ENCODE results near the gene INKA2.

INKA2 gene

GRCh38 chr1:111739194-111739924, at the start of gene INKA2:
INKA2 (minus strand) TSS chr1:111739395; CDS start chr1:111739242, 153 bp downstream.
- peak; percentile 81 for DNase-seq (ENCODE audit: low read depth)

DNA sequence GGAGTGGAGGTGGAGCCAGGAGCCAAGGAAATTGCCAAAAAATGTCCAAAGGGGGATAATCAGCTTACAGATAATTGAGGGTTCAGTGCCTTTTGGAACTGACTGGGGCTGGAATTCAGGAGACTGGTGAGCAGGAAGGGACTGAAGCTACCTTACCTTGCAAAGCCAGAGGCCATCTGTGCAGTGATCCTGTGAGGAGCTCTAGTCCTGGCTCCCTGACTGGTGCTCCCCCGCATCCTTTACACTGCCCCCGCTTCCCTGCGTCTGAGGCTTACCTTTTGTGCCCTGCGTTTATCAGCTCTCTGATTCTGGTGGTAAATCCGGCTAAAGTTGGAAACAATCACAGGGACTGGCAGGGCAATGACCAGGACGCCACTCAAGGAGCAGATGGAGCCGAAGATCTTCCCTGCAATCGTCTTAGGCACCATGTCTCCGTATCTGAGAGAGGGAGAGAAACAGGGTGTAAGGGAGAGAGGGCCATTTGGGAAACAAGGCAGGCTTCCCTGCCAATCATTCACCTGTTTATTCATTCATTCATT, 47.5 kb upstream of the INKA2 start:
- no peak for DNase-seq (ENCODE audit: low read depth)

DNA sequence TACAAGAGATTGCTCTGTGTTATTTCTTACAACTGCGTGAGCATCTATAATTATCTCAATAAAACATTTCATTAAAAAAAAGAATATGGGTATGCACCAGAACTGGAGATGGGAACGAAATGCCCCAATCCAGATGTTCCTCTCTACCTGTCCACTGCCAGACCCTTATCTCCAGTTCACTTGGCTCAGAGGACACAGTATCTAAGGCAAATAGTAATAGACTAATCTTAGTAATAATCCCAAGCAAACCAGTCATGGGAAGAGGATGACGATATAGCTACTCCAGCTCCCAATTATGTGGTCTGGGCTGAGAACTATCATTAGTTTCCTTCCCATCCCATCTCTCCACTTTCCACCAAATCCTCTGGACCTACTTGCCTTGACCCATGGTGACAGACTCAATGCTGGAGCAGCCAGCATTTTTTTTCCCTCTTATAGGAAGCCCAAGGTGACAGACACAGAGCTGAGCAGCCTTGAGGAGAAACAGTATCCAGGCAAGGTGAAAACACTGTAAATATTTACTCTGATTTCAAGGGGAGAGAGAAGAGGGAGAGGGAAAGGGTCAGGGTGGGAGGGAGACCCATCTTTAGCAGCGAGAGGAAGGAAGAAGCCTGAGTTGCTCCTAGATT, 45.2 kb upstream of the INKA2 start:
- no peak for DNase-seq (ENCODE audit: low read depth)

GRCh38 chr1:111779546-111779945, 40.4 kb upstream of the INKA2 start:
- no peak for DNase-seq (ENCODE audit: low read depth)

DNA sequence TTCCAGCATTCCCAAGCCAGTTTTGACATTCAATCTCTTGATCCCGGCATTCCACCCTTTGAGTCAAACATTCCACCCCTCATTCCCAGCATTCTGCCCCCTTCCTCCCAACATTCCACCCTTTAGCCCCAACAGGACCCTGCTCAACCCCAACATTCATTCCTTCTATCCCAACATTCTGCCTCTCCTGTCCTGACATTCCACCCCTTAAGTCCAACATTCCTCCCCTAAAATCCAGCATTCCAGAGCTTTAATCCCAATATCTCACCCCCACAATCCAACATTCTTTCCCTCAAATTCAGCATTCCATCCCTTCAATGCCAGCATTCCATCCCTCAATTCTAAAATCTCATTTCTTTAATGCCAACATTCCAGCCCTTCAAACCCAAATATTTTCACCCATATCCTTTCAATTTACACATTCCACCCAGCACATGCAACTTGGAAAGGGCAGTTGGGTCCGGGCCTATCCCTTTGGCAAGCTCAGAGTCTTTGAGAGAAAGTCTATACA, 39.4 kb upstream of the INKA2 start:
- no peak for DNase-seq (ENCODE audit: low read depth)

DNA sequence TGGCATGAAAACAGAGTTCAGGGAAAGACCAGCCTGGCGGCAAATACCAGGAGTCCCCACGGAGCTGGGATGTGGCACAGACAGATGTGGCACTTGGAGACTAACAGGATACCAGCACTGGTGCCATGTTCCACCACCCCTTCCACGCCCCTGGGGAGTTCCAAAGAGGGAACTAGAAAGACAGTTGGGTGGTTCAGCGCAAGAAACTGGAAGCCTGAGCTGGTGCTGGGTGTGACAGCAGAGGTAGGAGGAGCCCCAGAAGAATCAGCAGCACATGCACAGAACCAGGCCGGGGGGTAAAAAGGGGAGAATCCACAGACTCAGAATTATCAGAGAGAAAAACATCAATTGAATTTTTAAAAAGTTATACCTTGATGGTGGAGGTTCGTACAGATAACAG, 38.9 kb upstream of the INKA2 start:
- DNase-seq (ENCODE audit: low read depth): no peak

DNA sequence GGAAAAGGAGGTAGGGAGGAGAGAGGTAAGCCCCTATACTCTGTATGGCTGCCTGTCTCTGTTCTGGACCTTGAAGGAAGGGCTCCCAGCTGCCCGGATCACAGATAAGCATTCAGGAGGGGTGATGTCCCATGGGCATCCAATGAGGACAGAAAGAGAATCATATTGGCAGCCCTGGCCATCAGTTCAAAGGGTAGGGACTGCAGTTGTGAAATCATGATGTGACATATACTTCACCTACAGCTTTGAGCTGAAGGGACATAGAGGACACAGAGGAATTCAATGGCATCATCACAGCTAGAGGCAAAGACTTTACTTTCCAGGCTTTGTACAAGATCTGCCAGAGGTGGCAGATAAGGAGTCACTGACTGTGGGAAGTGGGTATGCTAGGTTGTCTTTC, 38.1 kb upstream of the INKA2 start:
- no peak for DNase-seq (ENCODE audit: low read depth)

DNA sequence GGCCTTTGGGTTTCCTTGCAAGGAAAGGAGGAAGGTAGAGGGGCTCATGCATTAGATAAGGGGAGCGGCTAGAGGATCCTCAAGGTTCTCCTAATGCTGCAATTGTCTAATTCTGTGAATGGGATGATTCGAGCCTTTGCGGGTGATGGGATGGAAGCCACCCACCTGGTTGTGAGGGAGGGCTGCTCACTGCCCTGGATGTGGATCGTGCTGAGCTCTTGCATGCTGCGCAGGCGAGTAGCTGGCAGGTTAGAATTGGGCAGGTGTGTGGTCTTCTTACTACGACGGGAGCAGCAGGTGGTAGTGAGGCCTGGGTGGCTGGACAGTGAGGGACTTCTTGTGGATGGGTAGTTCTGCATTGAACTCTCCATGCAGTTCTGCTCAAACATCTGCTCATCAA, 37.7 kb upstream of the INKA2 start:
- no peak for DNase-seq (ENCODE audit: low read depth)

- no peak for DNase-seq (ENCODE audit: low read depth)
These were observed 37.2 kb upstream of the INKA2 start for GRCh38 chr1:111776391-111776790.

- DNase-seq (ENCODE audit: low read depth): no peak
These were observed 36.8 kb upstream of the INKA2 start for GRCh38 chr1:111775966-111776365.

GRCh38 chr1:111770916-111771315, 31.7 kb upstream of the INKA2 start:
- DNase-seq (ENCODE audit: low read depth): no peak

- peak; percentile 52 for DNase-seq (ENCODE audit: low read depth)
These were observed 30.4 kb upstream of the INKA2 start for GRCh38 chr1:111769517-111770146.

DNA sequence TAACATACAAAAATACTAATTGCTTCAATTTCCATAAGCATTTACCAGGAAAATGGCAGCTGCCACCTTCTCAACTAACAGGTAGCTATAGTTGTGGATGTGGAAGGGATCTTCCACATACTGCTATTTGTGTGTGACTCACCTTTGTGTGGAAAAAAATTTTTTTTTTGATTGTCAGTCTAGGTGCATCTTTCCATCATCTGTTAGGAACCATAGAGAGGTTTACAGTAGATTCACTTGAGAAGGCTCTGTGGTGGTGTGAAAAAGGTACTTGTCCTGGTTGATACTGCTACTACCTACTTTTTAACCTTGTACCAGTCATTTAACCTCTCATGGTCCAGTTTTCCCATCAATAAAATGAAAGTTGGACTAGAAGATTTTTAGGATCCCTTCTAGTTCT, 29.4 kb upstream of the INKA2 start:
- no peak for DNase-seq (ENCODE audit: low read depth)

- DNase-seq (ENCODE audit: low read depth): no peak
These were observed 28.8 kb upstream of the INKA2 start for GRCh38 chr1:111768023-111768422.

DNA sequence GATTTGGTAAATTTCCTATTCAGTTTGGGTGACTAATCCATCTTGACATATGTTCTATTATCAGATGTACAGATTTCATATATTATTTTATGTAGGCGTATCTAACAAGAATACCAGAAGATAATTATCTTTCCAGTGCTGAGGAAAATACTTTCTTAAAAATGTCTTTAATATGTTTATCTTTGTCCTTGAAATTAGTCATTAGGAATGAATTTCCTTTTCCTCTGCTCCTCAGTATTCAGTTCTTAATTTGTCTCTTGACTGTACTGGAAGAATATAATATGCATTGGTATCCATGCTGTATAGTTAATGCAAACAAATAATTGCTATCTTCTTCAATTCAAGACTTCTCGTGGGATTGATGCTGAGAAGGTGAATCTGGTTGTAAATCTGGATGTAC, 23.1 kb upstream of the INKA2 start:
- no peak for DNase-seq (ENCODE audit: low read depth)

DNA sequence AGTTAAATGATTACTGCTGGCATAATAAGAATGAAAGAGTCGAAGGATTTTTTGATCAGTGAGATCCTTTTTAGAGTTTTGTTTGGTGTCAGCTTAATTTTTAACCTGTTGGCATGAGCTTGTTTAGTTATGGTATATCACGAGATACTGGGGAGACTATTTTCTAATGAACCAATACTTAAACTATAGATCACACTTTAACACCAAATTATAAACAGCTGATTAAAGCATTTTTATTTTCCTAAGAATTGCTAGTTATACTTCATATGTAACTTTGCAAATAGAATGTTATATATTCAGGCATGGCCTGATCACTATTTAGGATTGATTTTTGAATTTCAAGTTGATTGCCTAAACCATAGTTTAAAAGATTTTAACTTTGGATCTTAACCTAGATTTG, 22.5 kb upstream of the INKA2 start:
- DNase-seq (ENCODE audit: low read depth): no peak

DNA sequence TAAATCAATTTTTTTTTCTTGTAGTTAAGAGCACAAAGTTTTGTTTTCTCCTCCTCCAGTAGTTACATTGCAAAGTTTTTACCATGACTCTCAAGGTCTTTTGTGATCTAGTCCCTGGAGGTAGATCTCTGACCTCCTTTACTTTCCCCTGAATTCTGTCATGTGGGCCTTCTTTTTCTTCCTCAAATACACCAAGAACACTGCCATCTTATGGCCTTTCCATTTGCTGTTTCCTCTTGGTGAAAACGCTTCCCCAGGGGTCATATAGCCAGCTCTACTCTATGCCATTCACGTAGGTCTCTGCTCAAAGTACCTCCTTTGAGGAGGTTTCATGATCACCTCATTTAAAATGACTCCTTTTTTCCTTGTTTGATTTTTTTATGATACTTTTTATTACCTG, 19.2 kb upstream of the INKA2 start:
- DNase-seq (ENCODE audit: low read depth): no peak

GRCh38 chr1:111756124-111756513, 16.9 kb upstream of the INKA2 start:
- DNase-seq (ENCODE audit: low read depth): no peak

- DNase-seq (ENCODE audit: low read depth): peak; percentile 96
These were observed 16.3 kb upstream of the INKA2 start, which contains the start of gene DDX20 for GRCh38 chr1:111755331-111756123. DDX20 (plus strand) TSS chr1:111755901; CDS start chr1:111755925, 24 bp downstream.

- no peak for DNase-seq (ENCODE audit: low read depth)
These were observed 15.8 kb upstream of the INKA2 start for GRCh38 chr1:111754984-111755330.

DNA sequence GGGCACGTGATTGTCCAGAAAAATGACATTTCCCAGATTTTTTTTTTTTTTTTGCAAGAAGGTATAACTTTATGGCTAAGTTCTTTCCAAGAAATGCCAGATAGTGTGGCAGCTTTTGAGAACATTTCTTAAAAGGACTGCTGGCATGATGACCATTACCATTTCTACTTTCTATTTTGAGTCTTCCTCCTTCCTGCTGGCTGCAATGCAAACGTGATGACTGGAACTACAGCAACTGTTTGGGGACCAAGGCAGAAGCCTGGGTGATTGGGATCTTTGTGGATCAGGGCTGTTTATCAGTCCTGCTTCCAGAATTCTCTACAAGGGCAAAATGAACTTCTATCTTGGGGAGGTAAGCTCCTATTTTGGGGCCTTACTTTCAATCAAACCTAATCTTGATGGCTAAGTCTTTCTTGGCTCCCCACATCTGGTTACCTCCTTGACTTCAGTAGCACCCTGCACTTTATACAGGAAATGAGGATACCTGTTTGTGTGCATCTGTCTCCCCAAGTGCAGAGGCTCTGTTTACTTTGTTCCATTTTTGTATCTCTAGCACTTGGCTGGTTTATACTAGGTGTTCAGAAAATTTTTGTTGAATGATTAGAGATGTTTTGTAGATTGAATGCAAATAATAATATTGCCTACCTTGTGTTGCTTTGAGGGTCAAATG, 12.8 kb upstream of the INKA2 start:
- DNase-seq (ENCODE audit: low read depth): no peak

DNA sequence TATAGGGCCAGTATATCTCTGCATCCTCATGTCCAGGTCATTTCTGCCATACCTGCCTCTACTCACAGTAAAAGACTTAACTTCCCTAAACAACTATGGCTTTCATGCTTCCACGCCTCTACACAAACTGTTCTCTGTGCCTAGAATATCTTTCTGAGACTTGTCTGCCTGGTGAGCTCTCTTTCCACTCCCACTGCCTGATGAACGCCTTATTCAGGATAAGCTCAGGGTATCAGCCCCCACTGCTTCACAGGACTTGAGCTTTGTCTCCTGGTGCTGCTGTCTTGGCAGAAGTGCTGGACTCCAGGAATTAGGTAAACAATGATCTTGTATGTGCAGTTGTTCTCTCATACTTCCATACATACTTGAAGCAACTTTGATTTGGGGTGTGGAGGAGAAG, 11.7 kb upstream of the INKA2 start:
- no peak for DNase-seq (ENCODE audit: low read depth)
